MCF 10A (cell line): Measurements from ENCODE around the gene SDK1. TPM values are rescaled to one million over a fixed set of nuclear protein-coding genes. Genes with fewer than 3 reads are reported as not detected.

ENCODE experiments used
- BruUV-seq: library from RNA; stranded (reverse); fragments of 400-500 nt; replicated peaks from 2 replicates; lab custom pipeline; 2021; lab: Mats Ljungman, UMichigan
- CTCF ChIA-PET: fragments of 300-600 bp; sonication (Branson Sonifier 250); formaldehyde crosslinking; extraction: SDS; loops from one replicate; lab custom pipeline; 2021; ENCODE audit warnings: antibody characterized with exemption, inconsistent platforms; lab: Yijun Ruan, JAX
- POLR2A ChIA-PET: fragments of 300-600, 350-650 bp; sonication (Branson Sonifier 250); formaldehyde crosslinking; extraction: SDS; loops from one replicate; lab custom pipeline; 2020; ENCODE audit warnings: antibody characterized with exemption, inconsistent platforms; lab: Yijun Ruan, JAX
- DNase-seq: peaks from one replicate; pipeline ENCODE4 v3.0.0-alpha.2; 2018; ENCODE audit not compliant: unreplicated experiment
- H3K27ac Mint-ChIP-seq: one replicate; pipeline ENCODE4 v1.8.0; 2022; ENCODE audit warnings: mild to moderate bottlenecking, low read depth, mixed read lengths; ENCODE audit not compliant: unreplicated experiment
- H3K27me3 Mint-ChIP-seq: one replicate; pipeline ENCODE4 v1.8.0; 2022; ENCODE audit warnings: mixed read lengths; ENCODE audit not compliant: insufficient read depth, unreplicated experiment
- H3K36me3 Mint-ChIP-seq: one replicate; pipeline ENCODE4 v1.8.0; 2022; ENCODE audit warnings: mild to moderate bottlenecking, moderate library complexity, mixed read lengths; ENCODE audit not compliant: insufficient read depth, unreplicated experiment
- H3K4me1 Mint-ChIP-seq: one replicate; pipeline ENCODE4 v1.8.0; 2022; ENCODE audit warnings: mixed read lengths; ENCODE audit not compliant: insufficient read depth, unreplicated experiment
- H3K4me3 Mint-ChIP-seq: one replicate; pipeline ENCODE4 v1.8.0; 2022; ENCODE audit warnings: mild to moderate bottlenecking, moderate library complexity, mixed read lengths; ENCODE audit not compliant: unreplicated experiment
- H3K9me3 Mint-ChIP-seq: one replicate; pipeline ENCODE4 v1.8.0; 2022; ENCODE audit warnings: mixed read lengths; ENCODE audit not compliant: unreplicated experiment
- CTCF ChIP-seq: fragments of 200-600 bp; IDR thresholded peaks from one replicate; pipeline ENCODE4 v1.8.0; 2022; ENCODE audit warnings: antibody characterized with exemption, mild to moderate bottlenecking; ENCODE audit not compliant: unreplicated experiment
- intact Hi-C: fragments of 100-400 bp; cut with micrococcal nuclease; formaldehyde crosslinking; loops from 2 replicates; pipeline ENCODE4 v1.14.1; 2022
- total RNA-seq: library from RNA; stranded (reverse); gene quantifications from 2 replicates; pipeline ENCODE4 v1.2.3, GENCODE V29; 2022

SDK1 gene
- total RNA-seq, 1 experiment from 2014 or later: 3.3 TPM

GRCh38 chr7:4167385-4167910 lies 866.4 kb downstream of the SDK1 start:
- no peak for DNase-seq
- Mint-ChIP-seq H3K4me3 (no peak overlapping the region), H3K4me1 (peaks cover 8% of the 10 kb centered on the region), H3K27ac (no peak overlapping the region), H3K27me3 (peaks cover 17% of the 10 kb centered on the region), H3K9me3 (no peaks in the 10 kb centered on the region), H3K36me3 (no peaks in the 10 kb centered on the region)
- intact Hi-C loops: no loop called here
- CTCF ChIA-PET: interaction anchor here (0.7 kb wide), 1 partner anchor 10 kb away, joined by 3 read pairs; no protein-coding TSS in a partner anchor
- TF ChIP-seq CTCF: no peak
- POLR2A ChIA-PET: interaction anchor here (0.6 to 1.2 kb wide), 2 partner anchors 9 to 73 kb away, joined by 3 read pairs; no protein-coding TSS in a partner anchor
- no TSS peak for BruUV-seq

GRCh38 chr7:4168041-4168440 lies 867.0 kb downstream of the SDK1 start:
- peaks cover 8% of the 10 kb centered on the region for H3K4me1 Mint-ChIP-seq
- no peaks in the 10 kb centered on the region for H3K9me3 Mint-ChIP-seq
- no peaks in the 10 kb centered on the region for H3K36me3 Mint-ChIP-seq
- H3K27me3 Mint-ChIP-seq: peaks cover 23% of the 10 kb centered on the region
- DNase-seq: no peak
- intact Hi-C loops: no loop called here
- H3K4me3 Mint-ChIP-seq: no peak overlapping the region
- ChIA-PET POLR2A (no interaction called here), CTCF (interaction anchor here (0.6 to 0.7 kb wide), 2 partner anchors 10 to 40 kb away, joined by 3 read pairs; no protein-coding TSS in a partner anchor)
- BruUV-seq: no TSS peak
- no peak overlapping the region for H3K27ac Mint-ChIP-seq
- no peak for TF ChIP-seq CTCF

- no peak for TF ChIP-seq CTCF
- intact Hi-C loops: no loop called here
- Mint-ChIP-seq H3K9me3 (no peaks in the 10 kb centered on the region), H3K27ac (no peak overlapping the region), H3K27me3 (peaks cover 28% of the 10 kb centered on the region), H3K4me3 (no peak overlapping the region), H3K36me3 (no peaks in the 10 kb centered on the region), H3K4me1 (peaks cover 8% of the 10 kb centered on the region)
- CTCF ChIA-PET: interaction anchor here (0.6 kb wide), 1 partner anchor 39 kb away, joined by 3 read pairs; no protein-coding TSS in a partner anchor
- POLR2A ChIA-PET: interaction anchor here (1.4 kb wide), 1 partner anchor 19 kb away, joined by 4 read pairs; no protein-coding TSS in a partner anchor
- BruUV-seq: no TSS peak
- DNase-seq: no peak
Observed at GRCh38 chr7:4168541-4168940, 867.5 kb downstream of the SDK1 start.

- intact Hi-C loops: no loop called here
- CTCF ChIA-PET: interaction anchor here (0.6 to 0.7 kb wide), 2 partner anchors 63 to 659 kb away, joined by 3 read pairs; no protein-coding TSS in a partner anchor
- no peak for TF ChIP-seq CTCF
- peaks cover 30% of the 10 kb centered on the region for H3K27me3 Mint-ChIP-seq
- no peaks in the 10 kb centered on the region for H3K36me3 Mint-ChIP-seq
- no TSS peak for BruUV-seq
- no peak overlapping the region for H3K27ac Mint-ChIP-seq
- H3K4me3 Mint-ChIP-seq: no peak overlapping the region
- peak; percentile 65 for DNase-seq
- POLR2A ChIA-PET: interaction anchor here (0.8 to 1.4 kb wide), 3 partner anchors 9 to 19 kb away, joined by 3 to 5 read pairs (median 4); no protein-coding TSS in a partner anchor
- no peaks in the 10 kb centered on the region for H3K9me3 Mint-ChIP-seq
- H3K4me1 Mint-ChIP-seq: peaks cover 8% of the 10 kb centered on the region
Observed at GRCh38 chr7:4169455-4169854, 868.4 kb downstream of the SDK1 start.
